HCT116 (cell line): ENCODE data around the gene ENO2.

ENCODE experiments used
- ATF3 ChIP-seq: IDR thresholded peaks from 2 replicates; pipeline ENCODE4 v1.6.1; 2012
- CEBPB ChIP-seq: IDR thresholded peaks from 2 replicates; pipeline ENCODE4 v1.6.1; 2012; ENCODE audit warnings: low read depth
- CTCF ChIP-seq, 3 experiments: fragments of 200-600 bp in 1 of 3; sonication (generic) in 1 of 3; IDR thresholded peaks in 2 of 3; conservative IDR thresholded peaks in 1 of 3; 2 replicates each; pipeline ENCODE4 v1.5.1; 2012 to 2017; ENCODE audit warnings: low read depth in 2 of 3, low read length in 2 of 3, antibody characterized with exemption in 1 of 3, borderline replicate concordance in 1 of 3, control low read depth in 1 of 3, mild to moderate bottlenecking in 1 of 3, mixed read lengths in 1 of 3, mixed run types in 1 of 3, moderate library complexity in 1 of 3; ENCODE audit not compliant: insufficient read depth in 1 of 3
- EZH2 ChIP-seq: fragments of 200-600 bp; sonication (generic); IDR thresholded peaks from 2 replicates; pipeline ENCODE4 v1.6.1; 2017; ENCODE audit warnings: antibody characterized with exemption, mixed run types
- EZH2phosphoT487 ChIP-seq: fragments of 200-600 bp; IDR thresholded peaks from 2 replicates; pipeline ENCODE4 v1.6.1; 2018; ENCODE audit warnings: antibody characterized with exemption, borderline replicate concordance
- JUND ChIP-seq: IDR thresholded peaks from 2 replicates; pipeline ENCODE4 v1.6.1; 2012
- MAX ChIP-seq: IDR thresholded peaks from 2 replicates; pipeline ENCODE4 v1.6.1; 2012
- POLR2A ChIP-seq: IDR thresholded peaks from 2 replicates; pipeline ENCODE4 v1.7.0; 2011; ENCODE audit warnings: borderline replicate concordance; ENCODE audit not compliant: insufficient read depth, insufficient read length; ENCODE audit errors: extremely low read depth
- REST ChIP-seq: IDR thresholded peaks from 2 replicates; pipeline ENCODE4 v1.6.1; 2012; ENCODE audit warnings: low read depth
- SIN3A ChIP-seq: IDR thresholded peaks from 2 replicates; pipeline ENCODE4 v1.6.1; 2012; ENCODE audit warnings: low read depth
- ZFX ChIP-seq: fragments of 450-650 bp; IDR thresholded peaks from 2 replicates; pipeline ENCODE4 v1.6.1; 2017

GRCh38 chr12:6921539-6921938 lies 7.2 kb downstream of the ENO2 start:
- TF ChIP-seq REST (no peak), CTCF (IDR thresholded peaks at IDR 0.05 in 2 of 3, conservative IDR thresholded peaks at IDR 0.05 in 1 of 3; ENCODE audit: borderline replicate concordance in 1 of 3, insufficient read depth in 1 of 3, low read depth in 2 of 3, low read length in 2 of 3) (no peak), POLR2A (no peak), ATF3 (no peak), MAX (no peak), CEBPB (no peak), EZH2 (no peak), JUND (no peak), SIN3A (no peak), ZFX (no peak), EZH2phosphoT487 (no peak)
